Effector memory CD8-positive, alpha-beta T cell (primary cell): Measurements from ENCODE around the gene SKOR1.

Experiments used
- ATAC-seq: fragments of 150-1000 bp; cut with Tn5 transposase; replicated peaks from 2 replicates; pipeline ENCODE4 v1.10.0; 2021; ENCODE audit warnings: mild to moderate bottlenecking, moderate library complexity
- DNase-seq, 3 experiments: peaks; one replicate each; pipeline ENCODE4 v3.0.0; 2021
- H3K27ac Mint-ChIP-seq, 2 donors: one replicate each; pipeline ENCODE4 v1.8.0; 2022; ENCODE audit warnings: mild to moderate bottlenecking in 2 of 2, mixed read lengths in 2 of 2, moderate library complexity in 2 of 2
- H3K27me3 Mint-ChIP-seq, 2 donors: one replicate each; pipeline ENCODE4 v1.8.0; 2022; ENCODE audit warnings: mixed read lengths in 2 of 2
- H3K36me3 Mint-ChIP-seq: one replicate; pipeline ENCODE4 v1.8.0; 2022; ENCODE audit warnings: mild to moderate bottlenecking, moderate library complexity, mixed read lengths; ENCODE audit not compliant: insufficient read depth
- H3K4me1 Mint-ChIP-seq, 2 donors: one replicate each; pipeline ENCODE4 v1.8.0; 2022; ENCODE audit warnings: low read depth in 2 of 2, mixed read lengths in 2 of 2
- H3K4me3 Mint-ChIP-seq, 2 donors: one replicate each; pipeline ENCODE4 v1.8.0; 2022; ENCODE audit warnings: mild to moderate bottlenecking in 2 of 2, mixed read lengths in 2 of 2, moderate library complexity in 2 of 2
- H3K9me3 Mint-ChIP-seq, 2 donors: one replicate each; pipeline ENCODE4 v1.8.0; 2022; ENCODE audit warnings: mixed read lengths in 2 of 2

SKOR1 gene

DNA sequence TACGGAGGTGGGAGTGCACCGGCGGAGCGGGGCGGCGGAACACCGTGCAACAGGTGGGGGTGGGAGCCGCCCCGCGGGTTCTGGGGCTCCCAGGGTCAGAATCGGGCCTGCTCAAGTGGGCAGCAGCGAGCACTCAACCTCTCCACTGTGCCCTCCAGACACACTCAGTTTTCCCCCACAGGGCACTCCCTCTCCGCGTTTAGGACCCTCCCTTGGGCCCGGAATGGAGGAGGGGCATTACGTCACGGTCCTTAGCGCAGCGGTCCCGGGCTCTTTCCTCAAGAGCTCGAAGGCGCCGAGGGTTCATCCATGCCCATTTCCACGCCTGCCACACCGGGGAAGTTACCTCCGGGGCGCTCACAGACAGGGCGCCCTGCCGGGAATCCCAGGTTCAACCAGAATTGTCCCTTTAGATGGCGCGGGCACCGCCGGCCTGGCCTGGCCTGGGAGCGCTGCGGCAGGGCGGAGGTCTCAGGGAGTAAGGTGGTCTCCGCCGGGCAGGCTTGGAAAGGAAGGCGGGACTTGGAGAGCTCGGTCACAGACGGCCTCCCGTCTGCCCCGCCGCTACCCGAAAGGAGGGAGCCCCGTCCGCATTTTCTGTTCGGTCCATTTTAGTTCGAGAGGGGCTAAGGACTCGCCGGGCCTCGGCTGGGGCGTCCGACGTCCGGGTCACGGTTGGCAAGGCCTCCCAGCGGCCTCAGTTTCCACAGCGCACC is 9.4 kb downstream of the SKOR1 start:
- ATAC-seq, result peak; percentile 23
- peaks cover 18% of the 10 kb centered on the region for H3K36me3 Mint-ChIP-seq
- H3K27ac Mint-ChIP-seq, result peak overlapping the region in 1 of 2 donors; percentile 35
- peaks cover 57 to 71% of the 10 kb centered on the region in 2 donors for H3K27me3 Mint-ChIP-seq
- peaks cover 32 to 34% of the 10 kb centered on the region in 2 donors for H3K4me1 Mint-ChIP-seq
- H3K9me3 Mint-ChIP-seq, result no peaks in the 10 kb centered on the region
- DNase-seq, result peak in 1 of 3 experiments; percentile 18
- peak overlapping the region; percentile 87 to 88 for H3K4me3 Mint-ChIP-seq

DNA sequence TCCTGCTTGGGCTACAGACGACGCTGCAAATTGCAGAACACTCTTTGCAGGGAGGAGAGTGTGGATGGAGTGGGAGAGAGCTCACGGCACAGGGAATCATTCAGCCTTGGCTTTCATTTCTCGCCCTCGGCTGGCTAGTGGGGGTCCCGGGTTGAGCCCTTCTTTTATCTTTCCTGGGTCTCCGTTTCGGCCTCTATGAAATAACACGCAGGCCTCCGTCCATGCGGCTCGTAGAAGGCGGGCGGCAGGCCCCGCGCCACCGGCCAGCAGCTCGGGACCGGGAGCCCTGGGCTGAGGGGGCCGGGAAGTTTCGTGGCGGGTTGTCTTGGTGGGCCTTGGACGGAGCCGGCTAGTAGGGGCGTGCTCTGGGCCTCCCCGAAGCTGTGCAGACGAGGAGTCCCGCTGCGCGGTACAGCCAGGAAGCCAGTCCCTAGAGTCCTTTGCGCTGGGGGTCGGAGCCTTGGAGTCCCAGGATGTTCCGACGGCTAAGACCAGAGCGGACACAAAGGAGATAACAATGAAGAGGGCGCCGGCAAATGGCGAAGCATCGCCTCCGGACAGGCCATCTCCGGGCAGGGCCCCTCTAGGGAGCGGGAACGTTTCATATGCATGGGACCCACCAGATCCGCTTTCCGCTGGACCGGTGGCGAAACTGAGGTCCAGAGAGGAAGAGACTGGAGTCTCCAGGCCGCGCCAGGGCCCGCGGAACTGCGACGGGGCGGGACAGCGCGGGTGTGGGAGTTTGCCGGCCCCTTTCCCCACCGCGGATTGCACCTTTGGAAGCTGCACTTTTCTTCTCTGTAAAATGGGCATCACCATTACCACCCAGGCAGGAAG is 10.2 kb downstream of the SKOR1 start:
- no peak for ATAC-seq
- Mint-ChIP-seq H3K4me3 (peak overlapping the region; percentile 87 to 88), H3K9me3 (no peaks in the 10 kb centered on the region), H3K36me3 (peaks cover 20% of the 10 kb centered on the region), H3K27me3 (peaks cover 51 to 64% of the 10 kb centered on the region in 2 donors), H3K27ac (peak overlapping the region in 1 of 2 donors; percentile 35), H3K4me1 (peaks cover 34 to 37% of the 10 kb centered on the region in 2 donors)
- peak in 1 of 3 experiments; percentile 21 for DNase-seq

DNA sequence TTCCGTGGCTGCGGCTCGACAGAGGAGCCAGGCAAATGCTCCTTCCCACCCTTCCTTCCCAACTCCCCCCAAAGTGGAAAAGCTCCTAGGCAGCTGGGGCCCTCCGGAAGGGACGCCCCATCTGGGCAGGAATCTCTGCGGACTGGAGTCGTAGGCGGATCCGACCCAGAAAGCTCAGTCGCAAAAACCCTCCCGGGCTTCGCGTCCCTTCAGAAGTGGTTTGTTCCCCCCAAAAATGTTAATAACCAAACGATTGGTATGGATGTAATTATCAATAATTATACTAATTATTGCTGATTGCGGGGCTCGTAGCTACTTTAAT is 10.8 kb downstream of the SKOR1 start:
- no peak for ATAC-seq
- peaks cover 23% of the 10 kb centered on the region for H3K36me3 Mint-ChIP-seq
- peaks cover 37 to 40% of the 10 kb centered on the region in 2 donors for H3K4me1 Mint-ChIP-seq
- peaks cover 45 to 58% of the 10 kb centered on the region in 2 donors for H3K27me3 Mint-ChIP-seq
- no peak for DNase-seq
- peak overlapping the region; percentile 49 to 57 for H3K27ac Mint-ChIP-seq
- H3K9me3 Mint-ChIP-seq, result no peaks in the 10 kb centered on the region
- peak overlapping the region; percentile 87 to 88 for H3K4me3 Mint-ChIP-seq

GRCh38 chr15:67836477-67836876 is 11.2 kb downstream of the SKOR1 start:
- DNase-seq (peak; percentile 42 to 62 (median 51)), ATAC-seq (no peak)
- Mint-ChIP-seq H3K4me3 (peak overlapping the region; percentile 87 to 88), H3K9me3 (no peaks in the 10 kb centered on the region), H3K27me3 (peaks cover 42 to 54% of the 10 kb centered on the region in 2 donors), H3K27ac (peak overlapping the region; percentile 49 to 57), H3K4me1 (peaks cover 41 to 42% of the 10 kb centered on the region in 2 donors), H3K36me3 (peaks cover 23% of the 10 kb centered on the region)

DNA sequence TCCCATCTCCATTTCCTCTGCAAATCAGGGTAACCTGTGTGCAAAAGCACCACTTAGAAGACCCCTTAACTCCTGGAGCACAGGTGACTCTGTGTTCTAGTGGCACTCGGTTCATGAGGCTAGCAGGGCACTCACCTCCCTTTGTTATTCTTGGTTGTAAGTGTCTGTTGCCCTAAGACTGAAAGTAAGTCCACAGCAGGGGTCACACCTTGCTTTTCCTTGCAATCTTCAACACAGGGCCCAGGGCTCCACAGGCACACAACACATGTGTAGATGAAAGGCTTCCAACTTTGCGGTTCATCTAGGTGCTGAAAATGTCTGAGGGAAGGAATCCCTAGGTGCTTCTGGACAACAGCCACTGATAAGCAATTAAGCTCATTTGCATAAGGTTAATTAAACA is 11.6 kb downstream of the SKOR1 start:
- Mint-ChIP-seq H3K27ac (no peak overlapping the region), H3K9me3 (no peaks in the 10 kb centered on the region), H3K4me1 (peaks cover 41 to 42% of the 10 kb centered on the region in 2 donors), H3K4me3 (no peak overlapping the region), H3K27me3 (peaks cover 37 to 49% of the 10 kb centered on the region in 2 donors), H3K36me3 (peaks cover 23% of the 10 kb centered on the region)
- ATAC-seq (no peak), DNase-seq (no peak)

GRCh38 chr15:67838789-67839332 is 13.6 kb downstream of the SKOR1 start:
- Mint-ChIP-seq H3K9me3 (no peaks in the 10 kb centered on the region), H3K4me3 (peak overlapping the region; percentile 88 to 90), H3K36me3 (peaks cover 26% of the 10 kb centered on the region), H3K27ac (peak overlapping the region; percentile 98 to 100), H3K4me1 (peaks cover 31 to 33% of the 10 kb centered on the region in 2 donors), H3K27me3 (peaks cover 21 to 30% of the 10 kb centered on the region in 2 donors)
- DNase-seq (no peak), ATAC-seq (no peak)

DNA sequence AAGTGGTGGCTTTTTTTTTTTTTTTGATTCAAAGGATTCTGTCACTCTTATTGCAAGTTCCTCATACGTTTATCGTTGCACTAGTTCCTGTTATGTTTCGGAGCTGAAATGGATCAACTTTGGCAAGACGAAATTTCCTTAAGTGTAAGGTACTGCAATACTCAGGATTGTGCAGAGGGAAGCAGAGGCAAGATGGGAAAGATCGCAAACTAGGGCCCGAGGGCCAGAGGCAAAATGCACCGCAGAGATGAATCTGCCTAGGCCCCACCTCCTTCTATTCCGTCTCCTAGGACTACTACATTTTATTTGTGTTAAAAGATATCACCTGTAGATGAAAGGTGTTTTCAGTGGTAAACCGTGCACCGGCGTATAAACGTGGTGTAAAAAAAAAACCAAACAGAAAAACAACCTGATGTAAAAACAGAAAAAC is 14.2 kb downstream of the SKOR1 start:
- Mint-ChIP-seq H3K4me1 (peaks cover 25 to 26% of the 10 kb centered on the region in 2 donors), H3K9me3 (no peaks in the 10 kb centered on the region), H3K27ac (peak overlapping the region; percentile 98 to 100), H3K27me3 (peaks cover 14 to 24% of the 10 kb centered on the region in 2 donors), H3K36me3 (peaks cover 26% of the 10 kb centered on the region), H3K4me3 (peak overlapping the region; percentile 88 to 90)
- ATAC-seq (peak; percentile 38), DNase-seq (peak in 1 of 3 experiments; percentile 47)

DNA sequence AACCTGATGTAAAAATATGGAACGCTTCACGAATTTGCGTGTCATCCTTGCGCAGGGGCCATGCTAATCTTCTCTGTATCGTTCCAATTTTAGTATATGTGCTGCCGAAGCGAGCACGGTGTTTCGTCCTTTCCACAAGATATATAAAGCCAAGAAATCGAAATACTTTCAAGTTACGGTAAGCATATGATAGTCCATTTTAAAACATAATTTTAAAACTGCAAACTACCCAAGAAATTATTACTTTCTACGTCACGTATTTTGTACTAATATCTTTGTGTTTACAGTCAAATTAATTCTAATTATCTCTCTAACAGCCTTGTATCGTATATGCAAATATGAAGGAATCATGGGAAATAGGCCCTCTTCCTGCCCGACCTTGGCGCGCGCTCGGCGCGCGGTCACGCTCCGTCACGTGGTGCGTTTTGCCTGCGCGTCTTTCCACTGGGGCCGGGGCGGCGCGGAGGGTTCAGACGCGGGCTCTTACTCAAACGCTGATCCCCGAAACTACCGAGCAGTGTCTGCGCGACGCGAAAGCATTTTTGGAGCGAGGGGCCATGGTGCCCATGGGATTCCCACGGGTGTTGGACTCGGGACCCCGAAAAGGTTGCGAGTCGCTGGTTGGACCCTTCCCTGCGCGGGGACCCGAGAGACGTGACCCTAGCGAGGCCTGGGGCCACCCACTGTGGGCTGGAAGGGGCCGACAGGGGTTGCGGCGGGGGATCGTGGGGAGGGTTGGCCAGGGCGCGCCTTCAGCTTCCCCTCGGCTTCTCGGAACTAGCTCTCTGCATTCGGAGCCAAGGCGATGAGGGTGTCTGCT is 14.8 kb downstream of the SKOR1 start, which contains the start of gene RNU6-1:
Gene RNU6-1, minus strand, starts transcription at position 117 of the 820 bp plus-strand sequence.
- Mint-ChIP-seq H3K9me3 (no peaks in the 10 kb centered on the region), H3K4me3 (peak within 1 kb of the TSS; percentile 88 to 90), H3K4me1 (peaks cover 20 to 24% of the 10 kb centered on the region in 2 donors), H3K36me3 (peaks cover 26% of the 10 kb centered on the region), H3K27ac (peak within 1 kb of the TSS; percentile 98 to 100), H3K27me3 (peaks cover 8 to 17% of the 10 kb centered on the region in 2 donors)
- DNase-seq (peak; percentile 93 to 95 (median 95)), ATAC-seq (peak; percentile 89)

DNA sequence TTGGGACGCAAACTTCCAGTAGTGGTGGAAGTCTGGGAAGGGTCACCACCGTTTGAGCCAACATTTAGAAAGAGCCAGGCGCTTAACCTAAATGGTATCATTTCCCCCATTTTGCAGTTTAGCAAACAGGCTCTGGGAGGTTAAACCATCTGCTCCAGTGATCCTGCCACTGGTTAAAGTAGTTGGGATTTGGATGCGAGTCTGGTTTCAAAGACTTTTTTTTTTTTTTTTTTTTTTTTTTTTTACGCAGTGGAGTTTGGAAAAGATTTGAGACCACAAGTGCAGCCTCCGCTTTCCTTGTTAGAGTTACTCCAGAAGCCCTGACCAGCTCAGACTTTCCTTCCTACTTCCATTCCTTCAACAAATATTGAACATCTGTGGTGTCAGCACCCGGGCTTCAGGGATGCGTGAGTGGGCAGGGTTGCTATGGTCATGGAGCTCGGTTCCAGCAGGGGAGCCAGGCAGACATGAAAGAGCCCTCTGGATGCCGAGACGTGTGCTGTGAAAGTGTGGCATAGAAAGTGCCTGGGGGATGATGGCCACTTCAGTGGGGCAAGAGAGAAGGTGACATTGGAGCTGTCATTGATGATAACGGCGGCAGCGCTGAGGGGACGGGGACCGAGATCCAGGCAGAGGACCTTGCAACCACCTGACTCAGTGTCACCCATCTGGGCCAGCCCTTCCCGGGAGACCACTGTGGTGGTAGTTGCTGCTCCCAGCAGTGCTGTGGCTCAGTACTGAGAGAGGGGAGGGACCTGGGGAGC is 15.6 kb downstream of the SKOR1 start:
- peak overlapping the region; percentile 88 to 90 for H3K4me3 Mint-ChIP-seq
- ATAC-seq, result no peak
- peaks cover 14 to 19% of the 10 kb centered on the region in 2 donors for H3K4me1 Mint-ChIP-seq
- H3K27ac Mint-ChIP-seq, result peak overlapping the region; percentile 98 to 100
- peaks cover under 1 to 9% of the 10 kb centered on the region in 2 donors for H3K27me3 Mint-ChIP-seq
- H3K9me3 Mint-ChIP-seq, result no peaks in the 10 kb centered on the region
- DNase-seq, result no peak
- peaks cover 26% of the 10 kb centered on the region for H3K36me3 Mint-ChIP-seq

DNA sequence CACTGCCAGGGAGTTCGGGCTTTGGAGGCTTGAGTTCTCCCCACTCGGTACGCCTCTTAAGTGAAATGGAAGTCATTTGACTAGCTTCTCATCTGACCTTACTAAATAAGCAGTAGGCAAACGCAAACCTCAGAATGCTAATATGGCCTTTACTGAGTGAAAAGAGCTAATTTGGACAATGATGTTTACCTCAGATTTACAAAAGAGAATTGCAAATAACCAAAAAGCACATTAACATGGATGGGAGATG is 16.1 kb downstream of the SKOR1 start:
- H3K27ac Mint-ChIP-seq, result no peak overlapping the region

DNA sequence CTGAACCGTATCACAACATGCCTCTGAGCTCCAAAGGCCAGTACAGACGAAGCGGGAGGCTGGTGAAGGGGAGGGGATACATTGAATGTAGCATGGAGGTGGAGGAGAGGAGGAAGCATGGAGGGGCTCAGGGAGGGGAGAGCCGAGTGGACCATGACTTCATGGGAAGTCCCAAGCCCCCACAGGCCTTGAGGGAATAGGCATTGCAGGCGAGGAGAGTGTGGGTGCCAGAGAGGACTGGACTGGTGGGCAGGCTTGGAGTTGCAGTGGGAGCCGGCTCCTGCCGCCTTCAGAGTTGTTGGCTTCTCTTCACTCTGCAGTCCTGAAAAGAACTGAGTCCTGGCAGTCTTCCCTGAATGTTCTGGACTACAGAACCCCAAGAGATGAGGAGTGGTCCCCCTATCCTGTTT is 17.8 kb downstream of the SKOR1 start:
- Mint-ChIP-seq H3K4me1 (peaks cover 7 to 15% of the 10 kb centered on the region in 2 donors), H3K4me3 (no peak overlapping the region), H3K27me3 (peaks cover 0 to 8% of the 10 kb centered on the region in 2 donors), H3K36me3 (peaks cover 26% of the 10 kb centered on the region), H3K9me3 (no peaks in the 10 kb centered on the region), H3K27ac (no peak overlapping the region)
- no peak for ATAC-seq
- no peak for DNase-seq

More for the DNA sequence above, 16.1 kb downstream of the SKOR1 start:
- DNase-seq (no peak), ATAC-seq (no peak)
- Mint-ChIP-seq H3K9me3 (no peaks in the 10 kb centered on the region), H3K36me3 (peaks cover 26% of the 10 kb centered on the region), H3K27me3 (peaks cover 0 to 4% of the 10 kb centered on the region in 2 donors), H3K4me3 (peak overlapping the region; percentile 88 to 90), H3K4me1 (peaks cover 9 to 16% of the 10 kb centered on the region in 2 donors)
